HCT116 (cell line): ENCODE results near the gene PNPLA5. TPM values are rescaled to one million over a fixed set of nuclear protein-coding genes. Genes with fewer than 3 reads are reported as not detected.

Source experiments
- ATAC-seq: fragments of 200-7000 bp; cut with Tn5 transposase; 2 replicates; pipeline ENCODE4 v1.9.1; 2020; ENCODE audit warnings: mild to moderate bottlenecking, moderate library complexity
- BruUV-seq: library from RNA; stranded (reverse); fragments of 400-500 nt; replicated peaks from 2 replicates; lab custom pipeline; 2021; lab: Mats Ljungman, UMichigan
- CTCF ChIA-PET: fragments of 300-600 bp; sonication (Branson Sonifier 250); formaldehyde crosslinking; loops from one replicate; lab custom pipeline; 2021; ENCODE audit warnings: antibody characterized with exemption; lab: Charles Lee
- POLR2A ChIA-PET: fragments of 300-600, 350-600 bp; sonication (Branson Sonifier 250); formaldehyde crosslinking; loops from one replicate; lab custom pipeline; 2021; ENCODE audit warnings: antibody characterized with exemption; lab: Charles Lee
- RAD21 ChIA-PET, 2 experiments: fragments of 300-600 bp; sonication (Branson Sonifier 250); formaldehyde crosslinking; loops; one replicate each; lab custom pipeline; 2023; ENCODE audit warnings: low total read pairs in 2 of 2; ENCODE audit not compliant: uncharacterized antibody in 2 of 2, unreplicated experiment in 2 of 2, low non-redundant PET in 1 of 2; lab: Charles Lee
- DNase-seq: peaks from one replicate; pipeline ENCODE4 v3.0.0-alpha.2; 2010; ENCODE audit warnings: low read depth, low spot score
- H2AFZ ChIP-seq: fragments of 200-600 bp; shearing (Covaris generic), sonication (generic); 2 replicates; pipeline ENCODE4 v1.6.1; 2017; ENCODE audit warnings: low read depth, mixed run types, mixed read lengths, antibody characterized with exemption, low read length; ENCODE audit not compliant: poor library complexity, severe bottlenecking
- H3K27ac ChIP-seq: 2 replicates; pipeline ENCODE4 v1.5.1; 2012; ENCODE audit warnings: low read depth, low read length
- H3K27me3 ChIP-seq: fragments of 200-600 bp; sonication (generic); 2 replicates; pipeline ENCODE4 v1.6.1; 2016; ENCODE audit warnings: mixed run types, low read length, mixed read lengths; ENCODE audit not compliant: insufficient read depth
- H3K36me3 ChIP-seq, 2 experiments: fragments of 200-500 bp in 1 of 2; fragments of 200-600 bp in 1 of 2; sonication (Bioruptor generic) in 1 of 2; sonication (generic) in 1 of 2; 2 replicates each; pipeline versions ENCODE4 v1.5.1 to v1.6.1; 2014 to 2016; ENCODE audit warnings: low read length in 2 of 2, inconsistent platforms in 1 of 2, mixed read lengths in 1 of 2, mixed run types in 1 of 2; ENCODE audit not compliant: insufficient read depth in 2 of 2, control insufficient read depth in 1 of 2
- H3K4me1 ChIP-seq, 2 experiments: fragments of 200-600 bp in 1 of 2; sonication (generic) in 1 of 2; 2 replicates each; pipeline versions ENCODE4 v1.5.1 to v1.6.1; 2012 to 2017; ENCODE audit warnings: low read length in 2 of 2, inconsistent platforms in 1 of 2, mild to moderate bottlenecking in 1 of 2, mixed read lengths in 1 of 2, mixed run types in 1 of 2, moderate library complexity in 1 of 2; ENCODE audit not compliant: insufficient read depth in 2 of 2, control insufficient read depth in 1 of 2
- H3K4me2 ChIP-seq: fragments of 200-600 bp; sonication (generic); 2 replicates; pipeline ENCODE4 v1.6.1; 2017; ENCODE audit warnings: mixed run types, low read length, mixed read lengths
- H3K4me3 ChIP-seq, 2 experiments: fragments of 200-600 bp in 1 of 2; sonication (generic) in 1 of 2; replicated peaks in 1 of 2; 2 replicates each; pipeline ENCODE4 v1.5.1; 2011 to 2016; ENCODE audit warnings: low read length in 2 of 2, control low read depth in 1 of 2, low read depth in 1 of 2, mild to moderate bottlenecking in 1 of 2, mixed read lengths in 1 of 2, mixed run types in 1 of 2
- H3K79me2 ChIP-seq: fragments of 200-600 bp; sonication (generic); 2 replicates; pipeline ENCODE4 v1.6.1; 2017; ENCODE audit warnings: mild to moderate bottlenecking, mixed run types, low read length, moderate library complexity, mixed read lengths; ENCODE audit not compliant: insufficient read depth
- H3K9ac ChIP-seq: fragments of 200-600 bp; sonication (generic); 2 replicates; pipeline ENCODE4 v1.6.1; 2016; ENCODE audit warnings: low read length, mixed read lengths
- H3K9me2 ChIP-seq: fragments of 200-600 bp; sonication (generic), shearing (Covaris generic); 2 replicates; pipeline ENCODE4 v1.6.1; 2017; ENCODE audit warnings: mixed run types, mild to moderate bottlenecking, moderate library complexity; ENCODE audit not compliant: insufficient read depth
- H3K9me3 ChIP-seq, 2 experiments: fragments of 200-500 bp in 1 of 2; fragments of 200-600 bp in 1 of 2; sonication (Bioruptor generic) in 1 of 2; sonication (generic) in 1 of 2; 2 replicates each; pipeline ENCODE4 v1.6.1; 2014 to 2017; ENCODE audit warnings: low read length in 2 of 2, mixed read lengths in 2 of 2, inconsistent platforms in 1 of 2, low read depth in 1 of 2, mild to moderate bottlenecking in 1 of 2, mixed run types in 1 of 2, moderate library complexity in 1 of 2; ENCODE audit not compliant: control insufficient read depth in 1 of 2, insufficient read depth in 1 of 2
- H4K20me1 ChIP-seq: fragments of 200-600 bp; sonication (generic), shearing (Covaris generic); 2 replicates; pipeline ENCODE4 v1.6.1; 2017; ENCODE audit warnings: mixed run types, mild to moderate bottlenecking, moderate library complexity; ENCODE audit not compliant: insufficient read depth
- CEBPB ChIP-seq: IDR thresholded peaks from 2 replicates; pipeline ENCODE4 v1.6.1; 2012; ENCODE audit warnings: low read depth
- EGR1 ChIP-seq: IDR thresholded peaks from 2 replicates; pipeline ENCODE4 v1.6.1; 2012; ENCODE audit warnings: low read depth
- ELF1 ChIP-seq: IDR thresholded peaks from 2 replicates; pipeline ENCODE4 v1.6.1; 2012; ENCODE audit warnings: low read depth, borderline replicate concordance
- EZH2 ChIP-seq: fragments of 200-600 bp; sonication (generic); IDR thresholded peaks from 2 replicates; pipeline ENCODE4 v1.6.1; 2017; ENCODE audit warnings: antibody characterized with exemption, mixed run types
- FOSL1 ChIP-seq: IDR thresholded peaks from 2 replicates; pipeline ENCODE4 v1.6.1; 2012; ENCODE audit warnings: low read depth
- JUND ChIP-seq: IDR thresholded peaks from 2 replicates; pipeline ENCODE4 v1.6.1; 2012
- POLR2A ChIP-seq: IDR thresholded peaks from 2 replicates; pipeline ENCODE4 v1.7.0; 2011; ENCODE audit warnings: borderline replicate concordance; ENCODE audit not compliant: insufficient read depth, insufficient read length; ENCODE audit errors: extremely low read depth
- POLR2AphosphoS5 ChIP-seq: IDR thresholded peaks from 2 replicates; pipeline ENCODE4 v1.6.1; 2011; ENCODE audit warnings: mild to moderate bottlenecking, low read depth, low read length, moderate library complexity
- RAD21 ChIP-seq: IDR thresholded peaks from 2 replicates; pipeline ENCODE4 v1.6.1; 2012; ENCODE audit warnings: low read depth, mild to moderate bottlenecking
- SIN3A ChIP-seq: IDR thresholded peaks from 2 replicates; pipeline ENCODE4 v1.6.1; 2012; ENCODE audit warnings: low read depth
- TCF7L2 ChIP-seq: IDR thresholded peaks from 2 replicates; pipeline ENCODE4 v1.7.0; 2011; ENCODE audit warnings: borderline replicate concordance, inconsistent platforms; ENCODE audit not compliant: insufficient read depth, insufficient read length; ENCODE audit errors: extremely low read depth
- YY1 ChIP-seq: IDR thresholded peaks from 2 replicates; pipeline ENCODE4 v1.6.1; 2011; ENCODE audit warnings: low read length, low read depth, moderate library complexity, mild to moderate bottlenecking; ENCODE audit not compliant: insufficient replicate concordance; ENCODE audit errors: extremely low read depth
- ZFX ChIP-seq: fragments of 450-650 bp; IDR thresholded peaks from 2 replicates; pipeline ENCODE4 v1.6.1; 2017
- intact Hi-C: fragments of 100-400 bp; cut with micrococcal nuclease; formaldehyde crosslinking; loops from 2 replicates; pipeline ENCODE4 v1.10.0; 2022
- total RNA-seq: library from RNA; stranded (reverse); gene quantifications from one replicate; pipeline ENCODE4 v1.2.1, GENCODE V29; 2021; ENCODE audit not compliant: unreplicated experiment
- TF ChIP-seq, protein P1 (sequence below): IDR thresholded peaks from 2 replicates; pipeline ENCODE4 v1.6.1; 2012
- TF ChIP-seq, protein P2 (sequence below), 3 experiments: fragments of 200-600 bp in 1 of 3; sonication (generic) in 1 of 3; IDR thresholded peaks in 2 of 3; conservative IDR thresholded peaks in 1 of 3; 2 replicates each; pipeline ENCODE4 v1.5.1; 2012 to 2017; ENCODE audit warnings: low read depth in 2 of 3, low read length in 2 of 3, antibody characterized with exemption in 1 of 3, borderline replicate concordance in 1 of 3, control low read depth in 1 of 3, mild to moderate bottlenecking in 1 of 3, mixed read lengths in 1 of 3, mixed run types in 1 of 3, moderate library complexity in 1 of 3; ENCODE audit not compliant: insufficient read depth in 1 of 3
- TF ChIP-seq, protein P3 (sequence below): IDR thresholded peaks from 2 replicates; pipeline ENCODE4 v1.6.1; 2011; ENCODE audit warnings: mild to moderate bottlenecking, low read length, moderate library complexity; ENCODE audit not compliant: insufficient replicate concordance; ENCODE audit errors: extremely low read depth
- TF ChIP-seq, protein P4 (sequence below): IDR thresholded peaks from 2 replicates; pipeline ENCODE4 v1.6.1; 2012
- TF ChIP-seq, protein P5 (sequence below): IDR thresholded peaks from 2 replicates; pipeline ENCODE4 v1.6.1; 2012; ENCODE audit warnings: low read depth

The PNPLA5 gene
- total RNA-seq, 1 experiment from 2014 or later = 2.9 TPM

DNA sequence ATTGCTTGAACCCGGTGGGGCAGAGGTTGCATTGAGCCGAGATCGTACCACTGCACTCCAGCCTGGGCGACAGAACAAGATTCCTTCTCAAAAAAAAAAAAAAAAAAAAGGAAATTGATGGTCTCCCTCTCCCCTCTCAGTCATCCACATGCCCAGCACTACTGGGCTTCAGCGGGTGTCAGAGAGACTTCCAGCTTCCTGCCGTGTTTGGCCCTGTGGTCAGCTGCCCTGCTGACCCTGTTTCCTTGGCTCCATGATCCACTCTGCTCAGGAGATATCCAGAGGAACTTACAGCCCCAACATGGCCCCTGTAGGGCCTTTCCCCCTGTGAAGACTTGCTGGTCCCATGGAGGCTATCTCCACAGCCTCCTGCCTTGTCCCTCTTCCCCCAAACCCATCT, 25.7 kb upstream of the PNPLA5 start:
- Histone ChIP-seq H3K27me3 (peaks cover under 1% of the 10 kb centered on the region; the same call in 1 of the 2 replicates), H3K9ac (no peak overlapping the region), H3K9me3 (no peaks in the 10 kb centered on the region), H3K27ac (no peak overlapping the region), H2AFZ (no peak overlapping the region), H3K36me3 (no peaks in the 10 kb centered on the region), H4K20me1 (no peaks in the 10 kb centered on the region), H3K4me1 (peaks cover 18 to 21% of the 10 kb centered on the region in 2 experiments), H3K9me2 (no peaks in the 10 kb centered on the region), H3K79me2 (no peaks in the 10 kb centered on the region), H3K4me3 (no peak overlapping the region), H3K4me2 (no peak overlapping the region)
- no peak for ATAC-seq
- TF ChIP-seq TCF7L2 (no peak), ELF1 (no peak), SIN3A (no peak), POLR2AphosphoS5 (no peak), FOSL1 (no peak), CEBPB (no peak), RAD21 (no peak), POLR2A (no peak), JUND (no peak), EGR1 (no peak), EZH2 (no peak), ZFX (no peak), YY1 (no peak)
- TF ChIP-seq, protein P1, sequence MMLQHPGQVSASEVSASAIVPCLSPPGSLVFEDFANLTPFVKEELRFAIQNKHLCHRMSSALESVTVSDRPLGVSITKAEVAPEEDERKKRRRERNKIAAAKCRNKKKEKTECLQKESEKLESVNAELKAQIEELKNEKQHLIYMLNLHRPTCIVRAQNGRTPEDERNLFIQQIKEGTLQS = no peak
- TF ChIP-seq, protein P2, sequence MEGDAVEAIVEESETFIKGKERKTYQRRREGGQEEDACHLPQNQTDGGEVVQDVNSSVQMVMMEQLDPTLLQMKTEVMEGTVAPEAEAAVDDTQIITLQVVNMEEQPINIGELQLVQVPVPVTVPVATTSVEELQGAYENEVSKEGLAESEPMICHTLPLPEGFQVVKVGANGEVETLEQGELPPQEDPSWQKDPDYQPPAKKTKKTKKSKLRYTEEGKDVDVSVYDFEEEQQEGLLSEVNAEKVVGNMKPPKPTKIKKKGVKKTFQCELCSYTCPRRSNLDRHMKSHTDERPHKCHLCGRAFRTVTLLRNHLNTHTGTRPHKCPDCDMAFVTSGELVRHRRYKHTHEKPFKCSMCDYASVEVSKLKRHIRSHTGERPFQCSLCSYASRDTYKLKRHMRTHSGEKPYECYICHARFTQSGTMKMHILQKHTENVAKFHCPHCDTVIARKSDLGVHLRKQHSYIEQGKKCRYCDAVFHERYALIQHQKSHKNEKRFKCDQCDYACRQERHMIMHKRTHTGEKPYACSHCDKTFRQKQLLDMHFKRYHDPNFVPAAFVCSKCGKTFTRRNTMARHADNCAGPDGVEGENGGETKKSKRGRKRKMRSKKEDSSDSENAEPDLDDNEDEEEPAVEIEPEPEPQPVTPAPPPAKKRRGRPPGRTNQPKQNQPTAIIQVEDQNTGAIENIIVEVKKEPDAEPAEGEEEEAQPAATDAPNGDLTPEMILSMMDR (IDR thresholded peaks at IDR 0.05 in 2 of 3, conservative IDR thresholded peaks at IDR 0.05 in 1 of 3; ENCODE audit: borderline replicate concordance in 1 of 3, insufficient read depth in 1 of 3, low read depth in 2 of 3, low read length in 2 of 3) = no peak
- TF ChIP-seq, protein P3, sequence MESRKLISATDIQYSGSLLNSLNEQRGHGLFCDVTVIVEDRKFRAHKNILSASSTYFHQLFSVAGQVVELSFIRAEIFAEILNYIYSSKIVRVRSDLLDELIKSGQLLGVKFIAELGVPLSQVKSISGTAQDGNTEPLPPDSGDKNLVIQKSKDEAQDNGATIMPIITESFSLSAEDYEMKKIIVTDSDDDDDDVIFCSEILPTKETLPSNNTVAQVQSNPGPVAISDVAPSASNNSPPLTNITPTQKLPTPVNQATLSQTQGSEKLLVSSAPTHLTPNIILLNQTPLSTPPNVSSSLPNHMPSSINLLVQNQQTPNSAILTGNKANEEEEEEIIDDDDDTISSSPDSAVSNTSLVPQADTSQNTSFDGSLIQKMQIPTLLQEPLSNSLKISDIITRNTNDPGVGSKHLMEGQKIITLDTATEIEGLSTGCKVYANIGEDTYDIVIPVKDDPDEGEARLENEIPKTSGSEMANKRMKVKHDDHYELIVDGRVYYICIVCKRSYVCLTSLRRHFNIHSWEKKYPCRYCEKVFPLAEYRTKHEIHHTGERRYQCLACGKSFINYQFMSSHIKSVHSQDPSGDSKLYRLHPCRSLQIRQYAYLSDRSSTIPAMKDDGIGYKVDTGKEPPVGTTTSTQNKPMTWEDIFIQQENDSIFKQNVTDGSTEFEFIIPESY = no peak
- TF ChIP-seq, protein P4, sequence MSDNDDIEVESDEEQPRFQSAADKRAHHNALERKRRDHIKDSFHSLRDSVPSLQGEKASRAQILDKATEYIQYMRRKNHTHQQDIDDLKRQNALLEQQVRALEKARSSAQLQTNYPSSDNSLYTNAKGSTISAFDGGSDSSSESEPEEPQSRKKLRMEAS = no peak
- TF ChIP-seq, protein P5, sequence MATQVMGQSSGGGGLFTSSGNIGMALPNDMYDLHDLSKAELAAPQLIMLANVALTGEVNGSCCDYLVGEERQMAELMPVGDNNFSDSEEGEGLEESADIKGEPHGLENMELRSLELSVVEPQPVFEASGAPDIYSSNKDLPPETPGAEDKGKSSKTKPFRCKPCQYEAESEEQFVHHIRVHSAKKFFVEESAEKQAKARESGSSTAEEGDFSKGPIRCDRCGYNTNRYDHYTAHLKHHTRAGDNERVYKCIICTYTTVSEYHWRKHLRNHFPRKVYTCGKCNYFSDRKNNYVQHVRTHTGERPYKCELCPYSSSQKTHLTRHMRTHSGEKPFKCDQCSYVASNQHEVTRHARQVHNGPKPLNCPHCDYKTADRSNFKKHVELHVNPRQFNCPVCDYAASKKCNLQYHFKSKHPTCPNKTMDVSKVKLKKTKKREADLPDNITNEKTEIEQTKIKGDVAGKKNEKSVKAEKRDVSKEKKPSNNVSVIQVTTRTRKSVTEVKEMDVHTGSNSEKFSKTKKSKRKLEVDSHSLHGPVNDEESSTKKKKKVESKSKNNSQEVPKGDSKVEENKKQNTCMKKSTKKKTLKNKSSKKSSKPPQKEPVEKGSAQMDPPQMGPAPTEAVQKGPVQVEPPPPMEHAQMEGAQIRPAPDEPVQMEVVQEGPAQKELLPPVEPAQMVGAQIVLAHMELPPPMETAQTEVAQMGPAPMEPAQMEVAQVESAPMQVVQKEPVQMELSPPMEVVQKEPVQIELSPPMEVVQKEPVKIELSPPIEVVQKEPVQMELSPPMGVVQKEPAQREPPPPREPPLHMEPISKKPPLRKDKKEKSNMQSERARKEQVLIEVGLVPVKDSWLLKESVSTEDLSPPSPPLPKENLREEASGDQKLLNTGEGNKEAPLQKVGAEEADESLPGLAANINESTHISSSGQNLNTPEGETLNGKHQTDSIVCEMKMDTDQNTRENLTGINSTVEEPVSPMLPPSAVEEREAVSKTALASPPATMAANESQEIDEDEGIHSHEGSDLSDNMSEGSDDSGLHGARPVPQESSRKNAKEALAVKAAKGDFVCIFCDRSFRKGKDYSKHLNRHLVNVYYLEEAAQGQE = no peak
- ChIA-PET RAD21 (no interaction called here), CTCF (no interaction called here), POLR2A (no interaction called here)
- intact Hi-C loops = no loop called here
- no TSS peak for BruUV-seq
- DNase-seq = no peak
